Measurements from ENCODE around the gene MYO5A.

MYO5A gene

DNA sequence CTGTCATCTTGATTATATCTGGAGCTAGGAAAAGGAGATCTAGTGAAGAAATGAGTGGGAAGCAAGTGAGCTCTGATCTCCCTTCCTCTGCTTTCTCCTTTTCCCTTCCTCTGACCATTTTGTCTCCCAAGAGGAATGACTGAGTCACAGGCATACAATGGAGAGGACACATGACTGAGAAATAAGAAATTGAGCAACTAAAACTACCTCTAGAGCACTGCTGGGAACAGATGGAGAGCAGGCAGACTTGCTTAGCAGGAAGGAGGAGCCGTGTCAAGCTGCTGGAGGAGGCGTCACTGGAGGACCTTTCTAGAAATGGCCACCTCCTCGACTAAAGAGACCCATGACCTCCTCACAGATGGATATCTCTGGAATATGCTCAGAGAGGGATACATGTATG lies 166.2 kb downstream of the MYO5A start:
- DNase-seq (ENCODE audit: low read depth, low spot score) = no peak

DNA sequence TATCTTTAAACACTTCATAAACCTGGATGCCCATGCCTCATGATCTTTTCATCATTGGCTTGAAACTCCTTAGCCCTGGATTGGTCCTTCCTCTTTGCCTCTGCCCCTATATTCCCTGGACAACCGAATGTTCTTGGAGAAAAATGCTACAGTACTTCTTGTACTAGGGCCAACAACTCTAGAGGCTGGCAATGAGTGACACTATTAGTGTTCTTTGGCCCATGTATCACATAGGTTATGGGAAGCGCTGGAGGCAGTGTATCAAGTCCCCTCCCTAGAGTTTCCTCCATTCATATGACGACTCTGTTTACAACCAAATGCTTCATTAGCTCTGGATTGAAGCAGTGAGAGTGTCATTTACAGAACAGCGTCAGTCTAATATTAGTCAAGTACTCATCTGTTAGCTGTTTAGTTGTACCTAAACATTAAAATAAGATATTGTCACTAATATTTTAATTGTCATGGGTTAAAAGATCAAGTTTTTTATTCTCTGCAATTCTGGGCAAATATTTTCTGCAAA lies 166.6 kb downstream of the MYO5A start:
- no peak for DNase-seq (ENCODE audit: low read depth, low spot score)

DNA sequence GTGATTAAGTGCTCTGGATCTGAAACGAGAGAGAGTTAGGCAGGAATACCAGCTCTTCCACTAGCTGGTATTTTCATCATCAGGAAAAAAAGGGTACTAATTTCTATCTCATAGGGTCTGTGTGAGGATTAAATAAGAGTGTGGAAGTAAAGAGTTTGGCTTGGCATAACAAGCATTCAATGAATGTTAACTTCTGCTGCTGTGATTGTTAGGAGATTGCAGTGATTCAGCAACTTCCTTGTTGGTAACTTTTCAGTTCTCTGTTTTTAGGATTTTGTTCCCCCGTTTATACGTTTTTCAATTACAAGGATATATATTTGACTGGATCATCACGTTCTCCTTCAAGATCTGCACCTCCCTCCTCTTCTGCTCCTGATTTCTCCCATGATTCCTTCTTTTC lies 167.2 kb downstream of the MYO5A start:
- DNase-seq (ENCODE audit: low read depth, low spot score) = no peak

DNA sequence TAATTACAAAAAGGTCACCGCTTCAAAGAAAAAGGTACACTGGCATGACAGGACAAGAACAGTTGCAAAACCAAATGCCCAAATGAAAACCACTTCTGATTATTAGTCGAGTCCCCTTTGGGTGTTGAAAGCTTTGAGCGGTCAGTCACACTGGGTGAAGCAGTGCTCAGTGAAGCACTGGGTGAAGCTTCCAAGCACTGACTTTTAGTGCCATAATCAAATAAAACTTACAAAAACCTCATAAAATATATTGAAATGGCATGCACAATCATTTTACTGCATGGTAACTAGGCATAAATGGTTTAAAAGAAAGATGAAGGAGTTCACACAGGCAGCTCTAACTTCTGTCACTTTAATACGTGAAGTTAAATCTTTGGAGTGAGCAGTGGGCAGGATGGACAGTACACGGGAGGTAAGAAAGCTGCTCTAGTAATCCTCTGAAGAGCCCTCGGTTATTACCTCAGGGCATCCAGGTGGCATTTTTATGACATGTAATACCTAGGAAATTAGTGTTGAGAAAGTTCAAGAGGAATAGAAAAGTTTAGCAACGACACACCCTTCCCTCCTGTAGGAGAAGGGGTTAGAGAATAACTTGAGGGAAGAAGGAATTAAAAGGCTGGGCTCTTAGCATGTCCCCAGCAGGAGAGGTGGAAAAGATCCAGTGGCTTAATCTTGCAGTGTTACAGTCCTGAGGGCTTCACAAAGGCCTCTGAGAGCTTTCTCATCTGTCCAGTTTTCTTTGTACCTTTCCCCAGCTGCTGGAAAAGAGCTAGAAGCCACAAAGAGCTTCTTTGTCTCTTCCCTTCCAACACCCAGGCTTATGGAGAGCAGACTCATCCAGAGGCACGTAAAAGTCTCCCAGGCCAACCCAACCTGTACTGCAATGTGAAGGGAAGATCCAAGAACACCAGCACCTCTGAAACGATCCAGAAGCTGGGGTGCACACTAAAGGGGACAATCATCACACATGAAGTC lies 168.2 kb downstream of the MYO5A start:
- no peak for DNase-seq (ENCODE audit: low read depth, low spot score)

DNA sequence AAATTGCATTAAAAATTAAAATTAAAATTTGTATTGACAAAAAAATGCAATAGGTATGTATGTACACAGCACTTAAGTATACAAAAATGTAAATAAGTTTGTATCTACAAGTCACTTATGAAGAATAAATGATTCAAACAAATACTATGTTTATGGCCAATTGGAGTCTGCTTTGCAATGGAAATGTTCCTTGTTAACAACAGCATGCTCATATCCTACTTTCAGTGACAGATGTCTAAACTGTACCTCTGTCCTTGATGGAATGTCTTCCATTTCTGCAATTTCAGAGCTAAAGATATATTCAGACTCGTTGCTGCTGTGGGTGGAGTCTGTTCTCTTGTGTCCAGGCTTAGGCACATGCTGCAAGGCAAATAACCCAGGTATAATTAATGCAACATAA lies 169.0 kb downstream of the MYO5A start:
- DNase-seq (ENCODE audit: low read depth, low spot score) = no peak

DNA sequence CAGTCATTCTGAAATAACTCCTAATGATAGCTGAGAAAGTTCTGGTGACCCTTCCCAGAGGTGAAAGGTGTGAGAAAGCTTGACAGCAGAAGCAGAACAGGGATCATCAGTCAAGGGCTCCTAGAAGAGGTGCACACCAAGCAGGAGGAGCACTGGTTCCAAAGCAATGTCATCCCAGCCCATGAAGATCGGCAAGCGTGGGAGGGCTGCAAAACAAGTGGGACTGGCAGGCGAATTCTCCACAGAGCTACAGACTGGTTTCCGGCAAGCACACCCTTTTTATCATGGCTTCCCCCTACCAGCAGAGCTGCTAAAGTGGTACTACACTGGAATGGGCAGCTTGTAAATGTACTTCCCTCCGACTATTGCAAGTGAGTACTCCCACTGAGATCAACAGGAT lies 170.7 kb downstream of the MYO5A start:
- DNase-seq (ENCODE audit: low read depth, low spot score) = no peak

DNA sequence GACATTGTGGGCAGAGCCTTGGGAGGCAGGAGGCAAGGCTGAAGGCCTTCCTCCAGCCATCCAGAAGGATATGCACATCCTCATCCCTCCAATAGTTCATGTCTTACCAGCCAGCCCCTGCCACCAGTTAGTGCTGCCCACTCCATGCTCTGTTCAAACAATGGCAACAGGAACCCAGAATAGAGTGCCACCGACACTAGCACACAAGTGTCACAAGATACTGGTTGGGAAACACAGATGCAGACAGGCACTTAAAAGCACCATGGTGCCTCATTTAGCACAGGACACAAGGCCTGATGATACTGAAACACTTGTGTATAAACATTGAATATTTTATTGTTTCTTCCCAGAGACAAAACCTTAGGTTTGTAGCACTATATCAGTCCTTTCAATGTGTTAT lies 176.6 kb downstream of the MYO5A start:
- no peak for DNase-seq (ENCODE audit: low read depth, low spot score)

DNA sequence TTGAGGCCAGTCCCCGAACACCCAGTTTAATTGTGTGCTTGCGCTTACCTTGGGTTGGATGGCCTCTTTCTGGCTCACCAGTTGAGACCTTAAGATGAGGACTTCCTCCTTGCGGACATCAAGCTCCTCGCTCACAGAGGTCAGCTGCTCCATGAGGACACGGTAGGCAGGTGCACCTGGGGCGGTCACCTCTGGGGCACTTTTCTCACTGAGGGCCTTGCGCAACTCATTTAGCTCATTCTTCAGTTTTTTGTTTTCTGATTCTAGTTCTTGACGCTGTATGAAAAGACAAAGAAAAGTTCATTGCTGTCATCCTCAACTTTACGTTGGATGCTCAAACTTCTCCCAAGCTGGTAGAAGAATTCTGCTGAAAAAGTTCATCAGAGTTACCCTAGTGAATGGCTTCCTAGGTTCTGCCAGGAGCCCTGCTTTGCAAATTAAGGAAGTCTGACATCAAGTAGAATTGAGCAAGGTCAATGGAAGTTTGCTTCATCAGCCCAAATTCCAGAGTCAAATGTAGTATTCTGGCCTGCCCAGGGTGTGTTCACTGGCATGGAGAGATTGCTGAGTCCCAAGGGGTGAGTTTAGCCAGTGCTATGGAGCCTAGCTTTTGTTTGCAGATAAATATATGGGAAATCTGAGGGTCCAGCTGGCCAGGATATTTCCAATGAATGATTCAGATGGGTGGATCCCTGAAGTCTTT lies 177.3 kb downstream of the MYO5A start:
- no peak for DNase-seq (ENCODE audit: low read depth, low spot score)

DNA sequence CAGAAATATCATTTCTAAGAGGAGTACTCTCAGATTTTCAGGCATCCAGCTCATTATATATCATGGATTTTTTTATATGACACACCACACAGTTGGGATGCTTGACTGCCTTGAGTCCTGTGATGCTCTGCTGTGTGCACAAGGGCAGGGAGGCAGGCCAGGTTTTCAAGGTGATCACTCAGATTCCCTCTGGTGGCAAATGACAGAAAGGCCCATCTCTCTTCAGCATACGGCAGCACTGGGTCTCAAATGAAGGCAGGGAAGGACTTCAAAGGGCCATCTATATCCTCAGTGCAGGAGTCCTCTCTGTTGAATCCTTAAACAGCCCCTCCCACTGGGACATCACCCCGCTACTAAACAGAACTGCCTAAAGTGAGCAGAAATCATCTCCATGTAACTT lies 178.3 kb downstream of the MYO5A start:
- DNase-seq (ENCODE audit: low read depth, low spot score) = no peak

DNA sequence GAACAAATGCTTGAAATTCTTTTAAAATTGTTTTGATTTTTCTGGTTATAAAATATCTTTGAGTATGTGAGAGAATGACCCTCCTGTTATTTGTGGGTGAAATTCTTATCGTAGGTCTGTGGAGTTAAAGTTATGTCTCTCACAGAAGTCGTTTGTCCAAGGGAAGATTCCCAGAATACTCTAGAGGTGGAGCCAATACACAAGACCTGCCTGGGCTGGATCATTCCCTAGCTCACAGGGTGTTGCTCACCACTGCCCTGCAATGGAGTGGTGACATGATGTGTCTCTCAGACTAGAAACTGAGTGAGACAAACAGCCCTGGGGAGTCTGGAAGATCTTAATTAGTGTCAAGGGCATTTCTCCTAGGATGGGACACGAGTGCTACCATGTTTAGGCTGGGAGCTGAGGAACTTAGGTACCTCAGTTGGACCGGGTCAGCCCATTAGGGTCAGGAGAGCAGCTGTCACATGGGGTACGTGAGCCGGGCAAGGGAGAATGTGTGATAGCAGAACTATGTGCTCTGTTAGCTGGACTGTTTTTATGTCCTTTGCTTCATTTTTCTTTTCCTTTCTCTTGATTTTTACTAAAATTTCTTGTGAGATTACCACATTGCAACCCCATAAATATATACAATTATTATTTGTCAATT lies 179.5 kb downstream of the MYO5A start:
- no peak for DNase-seq (ENCODE audit: low read depth, low spot score)

DNA sequence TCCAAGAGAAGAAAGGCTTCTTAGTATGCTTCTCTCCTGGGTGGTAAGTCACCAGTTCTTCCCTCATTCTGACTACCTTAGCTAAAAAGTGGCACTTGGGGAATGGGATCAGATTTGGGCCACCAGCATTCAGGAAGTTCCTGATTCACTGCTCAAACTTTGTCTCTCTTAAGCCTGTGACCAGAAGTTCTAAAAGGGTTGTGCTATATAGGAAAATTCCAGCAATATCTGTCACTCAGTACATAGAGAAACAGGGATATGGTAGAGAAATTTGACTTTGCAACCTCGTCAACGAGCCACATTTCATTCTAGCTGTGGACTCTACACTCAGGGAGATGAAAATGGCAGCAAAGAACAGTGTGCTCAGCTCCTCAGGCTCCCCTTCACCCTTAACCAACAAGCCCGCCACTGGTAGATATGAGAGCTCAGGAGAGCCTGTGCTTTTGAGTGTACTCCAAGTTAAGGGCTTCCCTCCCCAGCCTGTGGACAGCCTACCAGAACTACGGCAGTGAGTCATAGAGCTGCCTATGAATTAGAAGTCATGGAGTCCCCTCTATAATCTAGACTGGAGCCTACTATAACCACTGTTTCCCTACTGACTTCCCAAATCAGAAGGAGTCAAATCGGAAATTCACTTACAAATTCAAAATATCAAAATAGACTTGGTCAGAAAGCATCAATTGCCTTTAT lies 180.5 kb downstream of the MYO5A start:
- no peak for DNase-seq (ENCODE audit: low read depth, low spot score)

DNA sequence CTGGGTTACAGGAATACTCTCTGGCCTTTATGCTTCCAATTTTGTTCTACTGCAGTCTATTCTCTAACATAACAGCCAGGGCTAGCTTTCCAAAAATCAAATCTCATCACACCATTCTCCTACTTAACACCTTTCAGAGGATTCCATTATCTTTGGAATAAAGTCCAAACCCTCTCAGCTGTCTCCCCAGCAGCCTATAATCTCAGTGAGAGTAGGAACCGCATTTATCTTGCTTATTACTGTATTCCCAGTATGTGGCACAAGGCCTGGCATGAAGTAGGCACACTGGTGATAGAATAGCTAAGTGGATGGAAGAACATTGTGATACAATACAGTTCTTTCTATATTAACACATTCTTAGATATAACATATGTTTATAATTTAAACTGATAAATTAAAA lies 184.1 kb downstream of the MYO5A start:
- no peak for DNase-seq (ENCODE audit: low read depth, low spot score)

DNA sequence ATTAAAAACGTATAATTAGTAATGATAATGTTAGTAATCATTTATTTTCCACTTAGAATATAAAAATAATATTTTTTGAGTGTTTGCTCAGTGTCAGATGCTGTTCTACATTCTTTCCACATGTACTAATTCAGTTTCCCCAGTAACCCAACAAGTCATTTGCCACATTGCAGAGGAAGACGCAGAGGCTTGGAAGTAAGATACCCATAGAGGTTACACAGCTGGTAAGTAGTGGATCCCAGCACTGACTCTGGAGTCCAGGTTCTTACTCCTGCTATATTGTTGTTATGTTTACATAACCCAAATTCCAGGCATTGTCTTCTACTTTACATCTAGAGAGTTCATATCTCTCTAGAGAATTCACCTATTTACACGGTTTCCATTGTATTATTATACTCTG lies 184.8 kb downstream of the MYO5A start:
- DNase-seq (ENCODE audit: low read depth, low spot score) = no peak

DNA sequence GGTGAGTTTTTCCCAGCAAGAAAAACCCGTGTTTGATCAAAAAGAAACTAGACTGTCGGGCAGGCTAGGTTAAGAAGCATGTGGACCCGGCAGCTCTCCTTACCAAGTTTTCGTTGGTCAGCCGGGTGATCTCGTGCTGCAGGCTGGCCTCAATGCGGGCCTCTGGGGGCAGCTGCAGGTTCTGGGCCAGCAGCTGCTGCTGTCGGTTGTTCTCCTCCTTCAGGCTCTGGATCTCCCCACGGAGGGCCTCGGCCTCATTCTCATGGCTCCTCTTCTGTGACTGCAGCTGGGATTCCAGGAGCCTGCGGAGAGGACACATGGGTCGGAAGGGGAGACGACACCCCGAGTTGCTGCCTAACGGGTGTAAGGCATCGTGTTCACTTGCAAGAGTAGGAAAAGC lies 188.6 kb downstream of the MYO5A start:
- DNase-seq (ENCODE audit: low read depth, low spot score) = peak; percentile 23

DNA sequence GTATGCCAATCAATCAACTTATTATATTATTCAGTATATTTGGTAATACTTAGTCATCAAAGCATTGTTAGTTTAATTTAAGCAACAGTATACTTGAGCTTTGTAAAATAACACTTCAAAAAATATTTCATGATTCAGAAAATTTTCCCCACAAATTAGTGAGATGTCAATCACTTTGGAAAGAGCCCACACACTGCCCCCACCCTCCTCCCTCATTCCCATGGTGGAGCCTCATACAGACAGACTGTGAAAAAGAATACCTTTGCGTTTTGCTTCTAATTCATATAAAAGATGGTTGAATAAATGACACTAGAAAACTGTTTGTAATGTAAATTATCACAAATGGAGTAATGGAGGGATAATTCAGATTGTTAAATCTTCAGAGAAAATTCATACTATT lies 189.8 kb downstream of the MYO5A start:
- DNase-seq (ENCODE audit: low read depth, low spot score) = no peak

DNA sequence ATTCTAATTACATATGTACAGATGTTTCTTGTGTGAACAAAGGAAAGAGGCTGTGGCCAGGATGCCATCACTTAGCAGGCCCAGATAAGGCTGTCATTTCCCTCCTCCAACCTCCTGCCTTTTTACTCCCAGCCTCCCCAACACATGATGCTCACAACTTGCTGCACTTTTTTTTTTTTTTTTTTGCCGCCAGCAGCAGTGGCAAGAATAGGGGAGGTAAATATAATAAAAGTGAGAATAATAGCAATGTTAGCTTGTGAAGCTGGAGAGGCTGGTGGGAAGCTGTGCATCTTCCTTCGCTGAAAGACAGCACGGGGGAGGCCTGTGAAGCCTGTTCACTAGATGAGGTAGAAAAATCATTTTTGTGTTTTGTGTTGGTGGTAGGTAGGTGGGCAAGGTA lies 190.6 kb downstream of the MYO5A start:
- no peak for DNase-seq (ENCODE audit: low read depth, low spot score)

DNA sequence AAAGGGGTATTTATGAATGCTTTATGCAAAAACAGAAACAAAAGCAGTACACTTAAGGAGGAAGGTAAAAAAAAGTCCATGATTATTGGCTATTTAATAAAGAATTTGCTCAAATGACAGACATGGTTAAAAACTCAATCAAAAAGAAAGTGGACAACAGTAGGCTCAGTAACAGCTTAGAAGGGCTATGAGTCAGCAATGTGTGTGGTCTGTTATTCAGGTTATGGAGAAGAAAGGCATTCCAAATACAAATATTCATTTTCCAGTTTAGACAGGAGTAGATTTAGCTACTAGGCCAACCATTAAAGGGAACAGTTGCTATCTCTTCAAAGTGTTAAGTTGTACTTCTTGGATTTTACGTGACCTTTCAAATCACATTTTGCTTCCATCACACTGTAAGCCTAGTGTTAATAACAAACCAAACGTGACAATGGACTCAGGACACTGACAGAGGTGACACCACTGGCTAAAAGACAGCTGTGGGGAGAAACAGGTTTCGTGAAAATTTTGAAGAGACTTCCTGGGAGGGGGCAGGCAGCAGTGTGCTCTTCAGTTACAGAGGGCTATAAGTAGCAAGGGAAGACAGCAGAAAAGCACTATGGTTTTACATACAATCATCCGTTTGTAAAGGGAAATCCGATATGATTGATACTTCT lies 191.4 kb downstream of the MYO5A start:
- no peak for DNase-seq (ENCODE audit: low read depth, low spot score)

DNA sequence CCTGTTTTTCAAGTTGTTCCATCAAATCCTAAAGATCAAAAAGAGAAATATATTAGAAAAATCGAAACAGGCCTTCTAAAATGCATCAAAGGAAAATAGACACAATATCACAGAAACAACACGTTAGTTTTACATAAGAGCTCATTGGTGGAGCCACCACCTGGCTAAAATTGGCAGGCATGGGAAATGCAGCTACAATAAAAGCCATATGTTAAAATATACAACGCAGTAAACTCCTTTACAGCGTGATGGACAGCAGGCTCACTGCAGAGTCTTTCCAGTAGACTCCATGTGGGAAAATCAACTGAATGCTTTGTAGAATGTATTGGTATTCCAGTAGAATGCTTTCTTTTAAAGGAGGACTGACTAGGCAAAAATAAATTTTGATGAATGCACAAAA lies 192.2 kb downstream of the MYO5A start:
- no peak for DNase-seq (ENCODE audit: low read depth, low spot score)

DNA sequence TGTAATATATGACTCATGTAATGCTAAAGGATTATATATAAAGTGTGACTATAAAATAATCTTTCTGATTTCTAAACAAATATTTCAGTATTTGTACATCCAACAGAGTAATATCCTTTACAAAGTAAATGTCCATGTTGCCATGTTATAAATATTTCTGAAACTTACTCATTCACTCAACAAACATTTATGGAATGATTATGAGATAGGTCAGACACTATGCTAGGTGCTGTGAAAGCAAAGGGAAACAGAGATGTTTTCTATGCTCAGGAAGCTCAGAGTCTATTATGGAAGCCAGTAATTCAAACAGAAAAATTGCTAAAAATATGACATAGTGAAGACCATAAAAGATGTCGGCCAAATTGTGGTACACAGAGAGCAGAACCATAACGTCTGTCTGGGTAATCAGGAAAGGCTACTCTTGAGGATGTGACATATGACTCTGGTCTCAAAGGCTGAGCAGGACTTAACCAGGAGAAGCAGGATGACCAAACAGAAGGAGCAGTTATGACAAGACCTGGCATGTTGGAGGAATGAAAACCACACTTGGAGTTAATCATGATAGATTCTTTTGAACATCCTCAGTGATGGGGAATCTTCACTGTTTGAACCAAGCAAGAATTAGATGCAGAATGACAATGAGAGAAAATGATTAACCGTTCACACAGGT lies 194.1 kb downstream of the MYO5A start:
- no peak for DNase-seq (ENCODE audit: low read depth, low spot score)

DNA sequence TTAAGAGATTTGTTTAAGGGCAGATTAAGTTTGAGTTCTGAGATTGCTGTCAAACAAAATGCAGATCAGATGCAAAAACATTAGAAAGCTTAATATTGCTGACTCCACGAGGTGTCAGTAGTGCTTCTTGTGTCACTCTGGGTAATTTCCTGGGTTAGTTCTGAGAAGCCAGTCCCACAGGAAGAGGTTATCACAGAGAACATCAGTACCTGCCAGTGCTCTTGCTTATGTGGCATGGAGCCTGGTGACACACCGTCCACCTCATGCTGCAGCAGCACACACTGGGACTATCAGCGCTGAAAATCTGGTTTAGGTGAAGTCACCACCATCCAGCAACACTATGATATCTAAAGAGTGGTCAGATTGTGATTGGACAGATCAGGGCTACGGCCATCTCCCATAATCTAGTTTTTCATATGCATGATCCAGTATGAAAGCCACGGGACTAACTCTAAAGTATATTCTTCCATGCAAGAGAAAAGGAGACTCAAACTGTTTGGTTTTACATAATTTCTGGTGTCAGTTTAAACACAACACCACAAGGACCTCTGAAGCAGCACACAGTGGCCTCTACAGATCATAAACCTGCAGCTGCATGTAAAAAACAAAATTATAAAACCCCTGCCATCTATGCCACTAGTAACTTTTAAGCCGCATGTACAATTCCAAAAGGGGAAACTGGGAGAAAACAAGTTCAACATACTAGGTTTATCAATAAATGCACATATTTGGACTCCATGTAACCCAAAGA lies 197.0 kb downstream of the MYO5A start:
- DNase-seq (ENCODE audit: low read depth, low spot score) = no peak

Data from ELF-1 (cell line).